Measurements from ENCODE around the gene GSG1.

The GSG1 gene

DNA sequence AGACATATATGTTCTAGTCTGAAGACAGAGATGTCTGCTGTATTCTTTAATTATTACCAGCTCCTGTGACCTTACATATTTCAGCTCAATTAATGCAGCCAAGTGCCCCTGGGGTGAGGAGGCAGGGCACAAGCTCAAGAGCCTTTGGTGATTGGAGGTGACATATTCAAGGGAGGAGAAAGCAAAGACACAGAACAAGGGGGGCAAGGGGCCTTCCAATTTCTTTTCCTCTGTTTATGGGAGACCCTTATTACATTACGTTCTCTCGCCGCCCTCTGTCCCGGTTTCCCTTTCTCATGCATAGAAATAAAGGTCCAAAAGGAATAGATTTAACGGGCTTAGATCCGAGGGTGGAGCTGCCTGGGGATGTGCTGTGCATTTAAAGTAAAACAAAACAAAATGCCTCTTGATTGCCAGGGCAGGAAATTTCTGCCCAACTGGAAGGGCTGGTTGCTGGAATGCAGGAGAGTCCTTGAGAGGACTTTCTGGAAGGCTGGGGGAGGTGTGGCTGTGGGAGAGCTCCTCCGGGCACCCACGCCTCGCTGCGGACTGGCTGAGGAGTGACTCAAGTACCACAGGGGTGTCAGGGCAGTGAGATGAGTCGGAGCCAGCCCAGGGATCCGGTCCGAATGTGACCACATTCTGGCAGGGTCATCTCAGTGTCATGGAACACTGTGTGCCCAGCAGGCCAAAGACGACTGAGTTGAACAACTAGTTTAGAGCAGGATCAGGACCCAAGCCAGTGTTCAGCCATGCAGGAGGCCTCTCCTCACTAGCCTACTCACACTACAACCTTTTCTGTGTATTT is 32.1 kb upstream of the GSG1 start:
- Histone ChIP-seq H3K27ac (peak overlapping the region; percentile 31), H3K36me3 (replicated peaks) (no peaks in the 10 kb centered on the region), H3K4me3 (ENCODE audit: low read depth, low read length) (no peak overlapping the region), H3K27me3 (replicated peaks) (no peaks in the 10 kb centered on the region)
- in situ Hi-C loops (cut with HindIII; ENCODE audit: low pct_ligation_motif_present, low sequenced_read_pairs) = no loop called here
- TF ChIP-seq, protein P1, sequence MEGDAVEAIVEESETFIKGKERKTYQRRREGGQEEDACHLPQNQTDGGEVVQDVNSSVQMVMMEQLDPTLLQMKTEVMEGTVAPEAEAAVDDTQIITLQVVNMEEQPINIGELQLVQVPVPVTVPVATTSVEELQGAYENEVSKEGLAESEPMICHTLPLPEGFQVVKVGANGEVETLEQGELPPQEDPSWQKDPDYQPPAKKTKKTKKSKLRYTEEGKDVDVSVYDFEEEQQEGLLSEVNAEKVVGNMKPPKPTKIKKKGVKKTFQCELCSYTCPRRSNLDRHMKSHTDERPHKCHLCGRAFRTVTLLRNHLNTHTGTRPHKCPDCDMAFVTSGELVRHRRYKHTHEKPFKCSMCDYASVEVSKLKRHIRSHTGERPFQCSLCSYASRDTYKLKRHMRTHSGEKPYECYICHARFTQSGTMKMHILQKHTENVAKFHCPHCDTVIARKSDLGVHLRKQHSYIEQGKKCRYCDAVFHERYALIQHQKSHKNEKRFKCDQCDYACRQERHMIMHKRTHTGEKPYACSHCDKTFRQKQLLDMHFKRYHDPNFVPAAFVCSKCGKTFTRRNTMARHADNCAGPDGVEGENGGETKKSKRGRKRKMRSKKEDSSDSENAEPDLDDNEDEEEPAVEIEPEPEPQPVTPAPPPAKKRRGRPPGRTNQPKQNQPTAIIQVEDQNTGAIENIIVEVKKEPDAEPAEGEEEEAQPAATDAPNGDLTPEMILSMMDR (IDR thresholded peaks at IDR 0.05; ENCODE audit: low read depth, low read length, missing control alignments) = peak; percentile 55
- peak; percentile 89 for DNase-seq

DNA sequence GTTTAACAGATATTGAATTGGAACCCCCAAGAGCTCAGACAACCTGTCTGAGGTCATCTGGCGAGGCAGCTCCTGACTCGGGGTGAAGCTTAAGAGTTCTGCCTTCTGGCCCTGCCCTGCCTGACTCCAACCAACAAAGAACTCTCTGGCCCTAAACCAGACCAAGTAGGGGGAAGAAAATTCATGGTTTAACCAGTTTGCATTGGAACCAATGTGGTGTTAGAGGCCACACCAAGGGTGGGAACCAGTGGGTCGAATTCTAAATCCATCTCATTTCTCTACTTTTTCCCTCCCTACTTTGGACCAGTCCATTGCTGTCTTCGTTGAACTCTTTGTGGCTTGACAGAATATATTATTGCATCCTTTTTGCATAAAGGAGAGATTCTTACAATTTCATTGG is 30.4 kb upstream of the GSG1 start:
- H3K4me3 ChIP-seq (ENCODE audit: low read depth, low read length) = no peak overlapping the region

DNA sequence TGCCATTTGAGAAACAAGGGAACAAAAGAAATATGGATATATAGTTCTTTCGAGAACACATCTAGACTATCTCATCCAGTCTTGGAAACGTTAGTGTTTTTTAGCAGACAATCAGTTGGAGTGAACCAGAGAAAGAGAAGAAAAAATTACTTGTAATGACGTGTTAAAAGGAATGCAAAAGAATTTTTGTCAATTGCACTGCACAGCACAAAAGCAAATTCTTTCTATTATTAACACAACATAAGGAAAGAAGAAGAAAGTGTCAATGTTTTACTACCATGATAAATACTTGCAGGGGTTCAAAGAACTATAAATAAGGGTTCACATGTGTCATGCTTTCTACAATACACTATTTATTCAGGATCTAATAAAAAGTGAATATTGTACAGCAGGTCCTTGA is 27.5 kb upstream of the GSG1 start:
- no peaks in the 10 kb centered on the region for H3K36me3 ChIP-seq (replicated peaks)
- DNase-seq = no peak
- H3K27ac ChIP-seq = no peak overlapping the region
- in situ Hi-C loops (cut with HindIII; ENCODE audit: low pct_ligation_motif_present, low sequenced_read_pairs) = no loop called here
- TF ChIP-seq, protein P1 (IDR thresholded peaks at IDR 0.05; ENCODE audit: low read depth, low read length, missing control alignments) = no peak
- H3K27me3 ChIP-seq (replicated peaks) = no peaks in the 10 kb centered on the region
- no peak overlapping the region for H3K4me3 ChIP-seq (ENCODE audit: low read depth, low read length)

More for the DNA sequence above, 30.4 kb upstream of the GSG1 start:
- H3K27me3 ChIP-seq (replicated peaks) = no peaks in the 10 kb centered on the region
- in situ Hi-C loops (cut with HindIII; ENCODE audit: low pct_ligation_motif_present, low sequenced_read_pairs) = no loop called here
- TF ChIP-seq, protein P1 (IDR thresholded peaks at IDR 0.05; ENCODE audit: low read depth, low read length, missing control alignments) = no peak
- DNase-seq = no peak
- no peaks in the 10 kb centered on the region for H3K36me3 ChIP-seq (replicated peaks)
- no peak overlapping the region for H3K27ac ChIP-seq

DNA sequence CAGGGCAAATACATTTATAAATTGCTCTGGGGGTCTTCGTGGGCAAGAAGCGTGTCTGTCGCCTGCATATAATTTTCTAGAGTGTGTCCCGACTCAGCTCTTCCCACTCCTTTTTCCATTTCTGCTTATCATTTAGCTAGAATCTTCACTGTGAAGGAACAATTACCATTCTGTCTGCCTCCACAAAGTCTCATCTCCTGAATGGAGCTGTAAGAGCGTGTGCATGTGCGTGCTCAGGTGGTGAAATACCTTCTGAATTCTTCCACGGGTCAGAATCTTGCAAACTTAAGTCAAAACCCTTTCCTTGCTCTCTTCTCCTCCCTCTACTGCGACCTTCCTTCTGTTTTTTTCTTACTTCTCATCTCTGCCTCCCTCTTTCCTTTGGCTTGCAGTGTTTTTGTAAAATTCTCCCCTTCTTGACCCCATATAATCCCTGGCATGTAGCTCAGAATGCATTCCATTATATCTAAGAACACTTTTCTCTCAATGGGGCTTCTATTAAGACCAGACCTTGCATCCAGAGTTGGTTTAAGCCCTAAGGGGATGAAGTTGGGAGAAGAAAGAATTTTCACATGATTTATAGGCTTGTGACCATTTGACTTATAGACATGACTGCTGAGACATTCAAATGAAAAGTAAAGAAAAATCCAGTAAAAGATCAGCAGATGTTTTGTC is 25.0 kb upstream of the GSG1 start:
- Histone ChIP-seq H3K27ac (no peak overlapping the region), H3K27me3 (replicated peaks) (no peaks in the 10 kb centered on the region), H3K36me3 (replicated peaks) (no peaks in the 10 kb centered on the region), H3K4me3 (ENCODE audit: low read depth, low read length) (no peak overlapping the region)
- DNase-seq = no peak
- TF ChIP-seq, protein P1 (IDR thresholded peaks at IDR 0.05; ENCODE audit: low read depth, low read length, missing control alignments) = no peak
- in situ Hi-C loops (cut with HindIII; ENCODE audit: low pct_ligation_motif_present, low sequenced_read_pairs) = no loop called here

DNA sequence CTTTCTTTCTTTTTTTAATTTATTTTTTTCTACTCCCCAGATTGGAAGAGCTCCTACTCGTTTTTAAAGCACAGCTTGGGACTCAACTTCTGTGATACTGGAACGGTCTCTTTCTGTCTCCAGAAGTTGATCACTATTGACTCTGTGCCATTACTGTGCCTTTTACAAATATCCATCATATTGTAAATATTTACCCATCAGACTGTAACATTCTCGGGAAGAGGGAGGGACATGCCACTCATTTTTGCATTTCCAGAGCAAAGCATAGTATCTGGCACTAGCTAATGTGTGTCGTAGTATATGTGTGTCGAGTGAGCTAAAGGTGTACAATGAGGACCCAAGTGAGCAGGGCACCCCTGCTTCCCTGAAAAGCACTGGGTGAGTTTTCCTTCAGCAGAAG is 24.0 kb upstream of the GSG1 start:
- H3K27ac ChIP-seq = no peak overlapping the region
- TF ChIP-seq, protein P1 (IDR thresholded peaks at IDR 0.05; ENCODE audit: low read depth, low read length, missing control alignments) = no peak
- no peaks in the 10 kb centered on the region for H3K27me3 ChIP-seq (replicated peaks)
- H3K4me3 ChIP-seq (ENCODE audit: low read depth, low read length) = no peak overlapping the region
- no peak for DNase-seq
- in situ Hi-C loops (cut with HindIII; ENCODE audit: low pct_ligation_motif_present, low sequenced_read_pairs) = no loop called here
- no peaks in the 10 kb centered on the region for H3K36me3 ChIP-seq (replicated peaks)

Measured in brain microvascular endothelial cell (primary cell).